SK-N-SH (cell line): ENCODE data around the gene SAXO1.

Experiments used
- CTCF ChIP-seq: fragments of 200-600 bp; sonication (generic); IDR thresholded peaks from 2 replicates; pipeline ENCODE4 v1.6.1; 2017; ENCODE audit warnings: antibody characterized with exemption, mild to moderate bottlenecking, moderate library complexity
- JUND ChIP-seq: IDR thresholded peaks from 2 replicates; pipeline ENCODE4 v1.4.0; 2012
- POLR2AphosphoS5 ChIP-seq: IDR thresholded peaks from 2 replicates; pipeline ENCODE4 v1.6.1; 2012; ENCODE audit warnings: low read depth, low read length
- REST ChIP-seq: IDR thresholded peaks from 2 replicates; pipeline ENCODE4 v1.6.1; 2012; ENCODE audit warnings: mild to moderate bottlenecking, low read depth, low read length, moderate library complexity
- SMC3 ChIP-seq: IDR thresholded peaks from 2 replicates; pipeline ENCODE4 v1.6.1; 2012; ENCODE audit warnings: low read depth, low read length, improper control_type of control experiment
- YY1 ChIP-seq: IDR thresholded peaks from 2 replicates; pipeline ENCODE4 v1.4.0; 2012; ENCODE audit warnings: low read depth, mild to moderate bottlenecking

- TF ChIP-seq JUND (no peak), CTCF (no peak), POLR2AphosphoS5 (no peak), SMC3 (no peak), YY1 (no peak), REST (no peak)
Measured at GRCh38 chr9:18941060-18941740, 91.8 kb downstream of the SAXO1 start.
